Large intestine (tissue), 3 donors: Measurements from ENCODE around the gene LANCL1. TPM values are rescaled to one million over a fixed set of nuclear protein-coding genes. Genes with fewer than 3 reads are reported as not detected.

Source experiments
- DNase-seq, 2 donors: peaks; one replicate each; pipeline versions ENCODE4 v3.0.0 to v3.0.0-alpha.2; 2013
- H3K27ac ChIP-seq: one replicate; pipeline ENCODE4 v1.5.1; 2013; ENCODE audit warnings: low read length
- H3K27me3 ChIP-seq: 2 replicates; pipeline ENCODE4 v1.6.1; 2013; ENCODE audit warnings: low read length; ENCODE audit not compliant: control insufficient read depth, insufficient read depth
- H3K36me3 ChIP-seq: 2 replicates; pipeline ENCODE4 v1.6.1; 2013; ENCODE audit warnings: low read length; ENCODE audit not compliant: control insufficient read depth, insufficient read depth
- H3K4me1 ChIP-seq: one replicate; pipeline ENCODE4 v1.6.1; 2013; ENCODE audit warnings: low read length; ENCODE audit not compliant: control insufficient read depth, insufficient read depth
- H3K4me3 ChIP-seq: one replicate; pipeline ENCODE4 v1.5.1; 2013; ENCODE audit warnings: low read length
- H3K9me3 ChIP-seq: one replicate; pipeline ENCODE4 v1.6.1; 2013; ENCODE audit warnings: mild to moderate bottlenecking, low read depth, low read length, moderate library complexity; ENCODE audit not compliant: control insufficient read depth
- WGBS: methylation state at CpG from one replicate; pipeline ENCODE4 v1.1.5; 2013; ENCODE audit warnings: low lambda C conversion rate; ENCODE audit not compliant: insufficient coverage; 5-methylcytosine and 5-hydroxymethylcytosine counted together
- polyA plus RNA-seq: library from polyadenylated mRNA; unstranded; fragments of 120-200 nt; gene quantifications from one replicate; pipeline ENCODE4 v1.2.1, GENCODE V29; 2013

LANCL1 gene
- polyA plus RNA-seq, 1 donor, result 41.9 TPM

DNA sequence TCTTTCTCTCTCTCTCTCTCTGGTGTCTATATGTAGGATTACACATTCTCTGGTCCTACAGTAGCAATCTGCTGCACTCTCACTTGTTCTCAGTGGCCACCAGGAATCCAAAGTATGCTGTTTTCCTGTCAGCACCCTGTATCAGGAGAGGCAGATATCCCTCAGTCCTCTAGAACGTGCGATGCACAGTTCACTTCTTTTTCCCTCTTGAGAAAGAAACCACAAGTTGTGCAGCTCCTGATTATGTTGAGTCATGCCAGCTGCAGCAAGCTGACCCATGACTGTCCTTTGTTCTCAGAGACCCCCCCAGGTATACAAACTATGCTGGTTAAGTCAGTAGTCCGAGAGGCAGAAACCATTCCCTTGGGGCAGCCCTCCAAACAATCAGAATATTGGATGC is 54.6 kb downstream of the LANCL1 start:
- no peak overlapping the region for H3K4me3 ChIP-seq
- WGBS, result no CpG with 5 or more reads among the region's 3 CpGs
- DNase-seq, result no peak

GRCh38 chr2:210412660-210413059 is 63.9 kb downstream of the LANCL1 start:
- no CpG with 5 or more reads among the region's 1 CpG for WGBS
- H3K27me3 ChIP-seq, result no peaks in the 10 kb centered on the region
- no peak overlapping the region for H3K27ac ChIP-seq
- no peaks in the 10 kb centered on the region for H3K9me3 ChIP-seq
- no peaks in the 10 kb centered on the region for H3K4me1 ChIP-seq
- H3K36me3 ChIP-seq, result no peaks in the 10 kb centered on the region
- H3K4me3 ChIP-seq, result no peak overlapping the region
- no peak for DNase-seq

More for the DNA sequence above, 54.6 kb downstream of the LANCL1 start:
- no peaks in the 10 kb centered on the region for H3K4me1 ChIP-seq
- no peaks in the 10 kb centered on the region for H3K36me3 ChIP-seq
- no peaks in the 10 kb centered on the region for H3K27me3 ChIP-seq
- H3K27ac ChIP-seq, result no peak overlapping the region
- peaks cover 5% of the 10 kb centered on the region for H3K9me3 ChIP-seq

- H3K27ac ChIP-seq, result no peak overlapping the region
- no peaks in the 10 kb centered on the region for H3K9me3 ChIP-seq
- H3K4me3 ChIP-seq, result no peak overlapping the region
- no peaks in the 10 kb centered on the region for H3K36me3 ChIP-seq
- no peaks in the 10 kb centered on the region for H3K27me3 ChIP-seq
- no CpG with 5 or more reads among the region's 1 CpG for WGBS
- no peak for DNase-seq
- H3K4me1 ChIP-seq, result no peaks in the 10 kb centered on the region
Measured at GRCh38 chr2:210410542-210410941, 66.0 kb downstream of the LANCL1 start.

DNA sequence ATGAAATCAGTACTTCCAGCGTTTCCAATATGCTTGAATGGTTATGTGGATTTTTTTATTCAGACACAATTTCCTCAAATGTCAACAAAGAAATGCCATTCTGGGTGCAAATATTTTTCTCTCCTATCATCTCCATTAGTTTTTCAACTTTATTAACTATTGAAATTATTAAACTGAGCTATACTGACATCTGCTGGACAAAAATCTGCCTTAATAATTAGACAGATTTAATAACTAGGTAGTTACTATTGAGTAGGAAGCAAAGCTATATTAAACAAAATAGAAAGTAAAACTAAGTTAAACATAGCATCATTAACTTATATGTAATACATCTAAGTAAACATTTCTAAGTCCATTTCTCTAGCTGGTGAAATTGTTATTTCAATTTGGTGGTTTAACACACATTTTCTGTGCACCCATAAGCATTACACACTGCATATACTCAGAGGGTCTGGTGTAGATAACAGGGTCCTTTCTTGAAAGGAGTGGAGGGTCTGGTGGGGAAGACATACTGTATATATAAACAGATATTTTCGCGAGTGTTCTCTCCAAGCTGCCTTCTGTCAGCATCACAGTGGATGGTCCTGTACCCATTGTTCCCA is 77.0 kb downstream of the LANCL1 start:
- no peak overlapping the region for H3K4me3 ChIP-seq
- no peak overlapping the region for H3K27ac ChIP-seq
- H3K36me3 ChIP-seq, result no peaks in the 10 kb centered on the region
- H3K4me1 ChIP-seq, result no peaks in the 10 kb centered on the region
- H3K27me3 ChIP-seq, result no peaks in the 10 kb centered on the region
- DNase-seq, result no peak
- no peaks in the 10 kb centered on the region for H3K9me3 ChIP-seq
- WGBS, result 90% methylated on average over 1 of the region's 3 CpGs

- DNase-seq, result no peak
Measured at GRCh38 chr2:210392469-210392881, 84.1 kb downstream of the LANCL1 start.

GRCh38 chr2:210389856-210390255 is 86.7 kb downstream of the LANCL1 start:
- Histone ChIP-seq H3K9me3 (no peaks in the 10 kb centered on the region), H3K27me3 (peaks cover 2% of the 10 kb centered on the region), H3K4me3 (no peak overlapping the region), H3K36me3 (no peaks in the 10 kb centered on the region), H3K27ac (no peak overlapping the region), H3K4me1 (no peaks in the 10 kb centered on the region)
- no peak for DNase-seq
- 100% methylated on average over 1 of the region's 3 CpGs for WGBS

More at GRCh38 chr2:210392469-210392881, 84.1 kb downstream of the LANCL1 start:
- Histone ChIP-seq H3K36me3 (no peaks in the 10 kb centered on the region), H3K27ac (no peak overlapping the region), H3K4me3 (no peak overlapping the region), H3K27me3 (peaks cover 2% of the 10 kb centered on the region), H3K4me1 (no peaks in the 10 kb centered on the region), H3K9me3 (no peaks in the 10 kb centered on the region)
- no CpG with 5 or more reads among the region's 4 CpGs for WGBS

DNA sequence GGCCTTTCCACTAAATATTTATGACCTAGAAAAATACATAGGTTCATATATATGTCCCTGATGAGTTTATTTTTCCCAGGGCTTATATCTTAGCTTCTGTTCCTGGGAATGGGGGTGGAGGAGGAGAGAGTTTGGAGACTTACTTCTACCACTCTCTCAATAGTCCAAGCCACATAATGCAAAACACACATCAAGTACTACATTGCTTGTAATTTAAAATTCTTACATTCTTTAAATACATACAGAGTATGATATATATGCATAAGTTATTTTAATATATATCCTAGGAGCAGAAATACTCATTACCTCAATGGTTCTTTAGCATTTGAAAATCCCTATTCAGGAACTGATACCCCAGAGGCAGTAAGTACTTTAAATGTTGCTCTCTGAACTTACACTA is 88.4 kb downstream of the LANCL1 start:
- Histone ChIP-seq H3K27ac (no peak overlapping the region), H3K9me3 (no peaks in the 10 kb centered on the region), H3K36me3 (no peaks in the 10 kb centered on the region), H3K4me1 (no peaks in the 10 kb centered on the region), H3K27me3 (peaks cover 2% of the 10 kb centered on the region), H3K4me3 (no peak overlapping the region)
- DNase-seq, result no peak

GRCh38 chr2:210387074-210387473 is 89.5 kb downstream of the LANCL1 start:
- DNase-seq, result no peak
- Histone ChIP-seq H3K27ac (no peak overlapping the region), H3K36me3 (no peaks in the 10 kb centered on the region), H3K4me3 (no peak overlapping the region), H3K9me3 (no peaks in the 10 kb centered on the region), H3K4me1 (no peaks in the 10 kb centered on the region), H3K27me3 (peaks cover 2% of the 10 kb centered on the region)
- 80% methylated on average over 1 of the region's 1 CpG for WGBS

Other genes with a start within 250 kb of the LANCL1 start
- gene MYL1, start 161.6 kb downstream of the LANCL1 start, polyA plus RNA-seq, result 10.9 TPM
- 657 TPM for gene CPS1, start 79.8 kb upstream of the LANCL1 start, polyA plus RNA-seq